Kasumi-1 (cell line): Measurements from ENCODE around the gene PRCD.

Source experiments
- DNase-seq, 2 experiments: peaks; one replicate each; lab custom pipeline; 2025; lab: John Stamatoyannopoulos, UW

The PRCD gene

GRCh38 chr17:76539631-76540271 is at the start of gene PRCD:
Gene PRCD, plus strand, starts transcription at chr17:76540044. Its CDS starts 98 bp downstream, at chr17:76540142.
- DNase-seq = no peak

GRCh38 chr17:76490112-76490710 is 49.6 kb upstream of the PRCD start:
- no peak for DNase-seq

GRCh38 chr17:76491271-76492122 is 48.3 kb upstream of the PRCD start:
- peak; percentile 95 to 97 for DNase-seq

GRCh38 chr17:76492123-76492988 is 47.5 kb upstream of the PRCD start:
- DNase-seq = peak; percentile 90 to 95

- peak; percentile 95 to 97 for DNase-seq
Observed at GRCh38 chr17:76492989-76493501, 46.8 kb upstream of the PRCD start.

GRCh38 chr17:76493505-76494167 is 46.2 kb upstream of the PRCD start:
- no peak for DNase-seq

- DNase-seq = no peak
Observed at GRCh38 chr17:76495663-76496400, 44.0 kb upstream of the PRCD start.

GRCh38 chr17:76496464-76496863 is 43.4 kb upstream of the PRCD start:
- no peak for DNase-seq

- no peak for DNase-seq
Observed at GRCh38 chr17:76497699-76497978, 42.2 kb upstream of the PRCD start.

GRCh38 chr17:76497979-76498875 is 41.6 kb upstream of the PRCD start:
- DNase-seq = no peak

GRCh38 chr17:76498876-76499251 is 41.0 kb upstream of the PRCD start:
- no peak for DNase-seq

GRCh38 chr17:76499267-76499667 is 40.6 kb upstream of the PRCD start:
- DNase-seq = no peak

GRCh38 chr17:76500074-76500746 is 39.6 kb upstream of the PRCD start:
- DNase-seq = no peak

- DNase-seq = no peak
Observed at GRCh38 chr17:76500747-76501017, 39.2 kb upstream of the PRCD start.

GRCh38 chr17:76501018-76501826 is 38.6 kb upstream of the PRCD start, which contains the start of gene RHBDF2:
Gene RHBDF2, minus strand, starts transcription at chr17:76501423. Its CDS starts 19,899 bp downstream, at chr17:76481524.
- DNase-seq = peak; percentile 84 to 86

GRCh38 chr17:76501827-76502307 is 38.0 kb upstream of the PRCD start:
- DNase-seq = no peak

- DNase-seq = peak; percentile 42 to 45
Observed at GRCh38 chr17:76502341-76503211, 37.3 kb upstream of the PRCD start.
